Astrocyte (in vitro differentiated cells and primary cell): Measurements from ENCODE around the gene AMIGO3.
"Not testable (repeated sequence)": the region's sequence is repeated elsewhere in the genome, so short reads cannot be mapped to it uniquely, and the experiment has no call there.

Experiments
- EZH2 ChIP-seq: IDR thresholded peaks from 2 replicates; pipeline ENCODE4 v1.6.1; 2012; ENCODE audit warnings: mild to moderate bottlenecking, low read length, inconsistent platforms; ENCODE audit not compliant: insufficient read depth
- TF ChIP-seq, protein P1 (sequence below): IDR thresholded peaks from 2 replicates; pipeline ENCODE4 v1.5.1; 2011; ENCODE audit warnings: low read depth, mild to moderate bottlenecking, inconsistent platforms, low read length, moderate library complexity; ENCODE audit not compliant: insufficient read depth

DNA sequence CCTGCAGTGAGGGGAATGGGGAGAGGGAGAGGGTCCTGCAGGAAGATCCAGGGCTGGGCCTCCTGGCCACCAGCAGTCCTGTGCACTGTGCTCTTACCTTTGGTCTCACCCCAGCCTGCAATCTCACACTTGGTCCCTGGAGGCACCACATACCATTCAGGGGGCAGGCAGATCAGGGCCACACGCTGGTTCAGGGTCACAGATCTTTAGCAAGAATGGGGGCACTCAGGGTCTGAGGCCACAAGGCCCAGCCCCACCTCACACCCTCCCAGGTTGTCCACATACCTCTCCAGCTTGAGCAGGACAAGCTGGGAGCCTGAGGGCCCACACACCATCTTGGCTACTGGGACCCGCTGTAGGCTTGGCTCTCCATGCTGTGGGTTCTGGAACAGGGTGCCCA is 35.0 kb downstream of the AMIGO3 start:
- TF ChIP-seq, protein P1, sequence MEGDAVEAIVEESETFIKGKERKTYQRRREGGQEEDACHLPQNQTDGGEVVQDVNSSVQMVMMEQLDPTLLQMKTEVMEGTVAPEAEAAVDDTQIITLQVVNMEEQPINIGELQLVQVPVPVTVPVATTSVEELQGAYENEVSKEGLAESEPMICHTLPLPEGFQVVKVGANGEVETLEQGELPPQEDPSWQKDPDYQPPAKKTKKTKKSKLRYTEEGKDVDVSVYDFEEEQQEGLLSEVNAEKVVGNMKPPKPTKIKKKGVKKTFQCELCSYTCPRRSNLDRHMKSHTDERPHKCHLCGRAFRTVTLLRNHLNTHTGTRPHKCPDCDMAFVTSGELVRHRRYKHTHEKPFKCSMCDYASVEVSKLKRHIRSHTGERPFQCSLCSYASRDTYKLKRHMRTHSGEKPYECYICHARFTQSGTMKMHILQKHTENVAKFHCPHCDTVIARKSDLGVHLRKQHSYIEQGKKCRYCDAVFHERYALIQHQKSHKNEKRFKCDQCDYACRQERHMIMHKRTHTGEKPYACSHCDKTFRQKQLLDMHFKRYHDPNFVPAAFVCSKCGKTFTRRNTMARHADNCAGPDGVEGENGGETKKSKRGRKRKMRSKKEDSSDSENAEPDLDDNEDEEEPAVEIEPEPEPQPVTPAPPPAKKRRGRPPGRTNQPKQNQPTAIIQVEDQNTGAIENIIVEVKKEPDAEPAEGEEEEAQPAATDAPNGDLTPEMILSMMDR: not testable (repeated sequence)
- not testable (repeated sequence) for TF ChIP-seq EZH2
